Spleen (tissue), 7 donors: ENCODE results near the gene GEMIN4.

Source experiments
- CTCF ChIP-seq, 11 experiments: fragments of 200-600 bp in 7 of 11; fragments of 450-650 bp in 4 of 11; sonication (generic) in 4 of 11; IDR thresholded peaks in 8 of 11; conservative IDR thresholded peaks in 3 of 11; 1 replicate in 7 of 11; 2 replicates in 4 of 11; pipeline versions ENCODE4 v1.4.0 to v1.8.0; 2016 to 2021; ENCODE audit warnings: antibody characterized with exemption in 11 of 11, inconsistent platforms in 4 of 11, mild to moderate bottlenecking in 1 of 11
- POLR2A ChIP-seq, 3 donors: fragments of 450-650 bp; IDR thresholded peaks; one replicate each; pipeline ENCODE4 v1.5.1; 2017; ENCODE audit warnings: antibody characterized with exemption in 3 of 3, mild to moderate bottlenecking in 1 of 3
- donor health status: DM: no; HTN: no; CAD: no; lungs with moderate emphysema.
- donor health status: DM: no; HTN: no; CAD: no.
- donor health status: DM: no; HTN: no; CAD: no.

- TF ChIP-seq POLR2A (IDR thresholded peaks at IDR 0.05) (no peak), CTCF (IDR thresholded peaks at IDR 0.05 in 8 of 11, conservative IDR thresholded peaks at IDR 0.05 in 3 of 11) (no peak)
Observed at GRCh38 chr17:800446-801242, 48.6 kb upstream of the GEMIN4 start.
